Naive thymus-derived CD4-positive, alpha-beta T cell (primary cell): Measurements from ENCODE around the gene PBX3. TPM values are rescaled to one million over a fixed set of nuclear protein-coding genes. Genes with fewer than 3 reads are reported as not detected.

Experiments
- ATAC-seq: fragments of 150-1000 bp; cut with Tn5 transposase; 2 replicates; pipeline ENCODE4 v1.10.0; 2021; ENCODE audit warnings: mild to moderate bottlenecking, moderate library complexity
- CTCF ChIA-PET: fragments of 350-600 bp; sonication (Branson Sonifier 250); formaldehyde crosslinking; loops from one replicate; lab custom pipeline; 2021; ENCODE audit warnings: antibody characterized with exemption; lab: Charles Lee
- POLR2A ChIA-PET: fragments of 350-600 bp; sonication (Branson Sonifier 250); formaldehyde crosslinking; loops from one replicate; lab custom pipeline; 2021; ENCODE audit warnings: antibody characterized with exemption, inconsistent platforms; lab: Charles Lee
- DNase-seq, 9 donors: peaks; one replicate each; pipeline versions ENCODE4 v3.0.0 to v3.0.0-alpha.2; 2020 to 2022; ENCODE audit warnings: mixed read lengths in 1 of 9
- H3K27ac ChIP-seq: one replicate; pipeline ENCODE4 v1.7.0; 2013; ENCODE audit warnings: mild to moderate bottlenecking, low read depth, low read length, moderate library complexity
- H3K27me3 ChIP-seq, 2 donors: one replicate each; pipeline ENCODE4 v1.7.0; 2013; ENCODE audit warnings: low read length in 2 of 2, mild to moderate bottlenecking in 2 of 2, moderate library complexity in 2 of 2; ENCODE audit not compliant: control insufficient read depth in 2 of 2, insufficient read depth in 2 of 2
- H3K36me3 ChIP-seq, 3 experiments: 1 replicate in 2 of 3; 2 replicates in 1 of 3; pipeline ENCODE4 v1.7.0; 2013; ENCODE audit warnings: low read length in 3 of 3, mild to moderate bottlenecking in 3 of 3, moderate library complexity in 1 of 3; ENCODE audit not compliant: insufficient read depth in 3 of 3, control insufficient read depth in 2 of 3
- H3K4me1 ChIP-seq, 2 donors: one replicate each; pipeline ENCODE4 v1.7.0; 2013; ENCODE audit warnings: low read length in 2 of 2, mild to moderate bottlenecking in 2 of 2, moderate library complexity in 1 of 2; ENCODE audit not compliant: control insufficient read depth in 2 of 2, insufficient read depth in 2 of 2
- H3K4me3 ChIP-seq: 2 replicates; pipeline ENCODE4 v1.7.0; 2013; ENCODE audit warnings: mild to moderate bottlenecking, low read length
- H3K9me3 ChIP-seq, 3 experiments: 1 replicate in 2 of 3; 2 replicates in 1 of 3; pipeline ENCODE4 v1.7.0; 2013; ENCODE audit warnings: low read length in 3 of 3; ENCODE audit not compliant: control insufficient read depth in 2 of 3
- H3K27ac Mint-ChIP-seq, 9 donors: one replicate each; pipeline ENCODE4 v1.8.0; 2020 to 2022; ENCODE audit warnings: mixed read lengths in 9 of 9, mild to moderate bottlenecking in 8 of 9, moderate library complexity in 5 of 9, inconsistent platforms in 2 of 9
- H3K27me3 Mint-ChIP-seq, 5 donors: one replicate each; pipeline ENCODE4 v1.8.0; 2021 to 2022; ENCODE audit warnings: mixed read lengths in 5 of 5, mild to moderate bottlenecking in 1 of 5
- H3K36me3 Mint-ChIP-seq, 5 donors: one replicate each; pipeline ENCODE4 v1.8.0; 2020 to 2022; ENCODE audit warnings: mixed read lengths in 5 of 5, mild to moderate bottlenecking in 3 of 5, inconsistent platforms in 1 of 5
- H3K4me1 Mint-ChIP-seq, 7 donors: one replicate each; pipeline ENCODE4 v1.8.0; 2020 to 2022; ENCODE audit warnings: mixed read lengths in 7 of 7, mild to moderate bottlenecking in 3 of 7, inconsistent platforms in 1 of 7
- H3K4me3 Mint-ChIP-seq, 10 donors: one replicate each; pipeline ENCODE4 v1.8.0; 2020 to 2022; ENCODE audit warnings: mild to moderate bottlenecking in 10 of 10, mixed read lengths in 10 of 10, moderate library complexity in 6 of 10, inconsistent platforms in 2 of 10
- H3K9me3 Mint-ChIP-seq, 11 donors: one replicate each; pipeline ENCODE4 v1.8.0; 2020 to 2022; ENCODE audit warnings: mixed read lengths in 11 of 11, mild to moderate bottlenecking in 4 of 11, inconsistent platforms in 1 of 11, moderate library complexity in 1 of 11
- intact Hi-C, 2 donors: fragments of 100-400 bp; cut with micrococcal nuclease; formaldehyde crosslinking; loops; one replicate each; pipeline ENCODE4 v1.15.1; 2023
- polyA plus RNA-seq, 2 donors: library from polyadenylated mRNA; unstranded; fragments of 300-500 nt; fragmentation: Illumina TruSeq; gene quantifications; one replicate each; pipeline ENCODE4 v1.2.3, GENCODE V29; 2021
- total RNA-seq, 6 experiments: library from RNA in 5 of 6; stranded (reverse) in 5 of 6; gene quantifications; 1 replicate in 5 of 6; 2 replicates in 1 of 6; pipeline ENCODE4 v1.2.3 and lab custom pipeline; 2021 to 2026

PBX3 gene
- total and polyA plus RNA-seq, 7 experiments from 2014 or later, result 3.6 to 38.1 (median 18.9) TPM

GRCh38 chr9:125946397-125946796 lies 199.2 kb downstream of the PBX3 start:
- Mint-ChIP-seq H3K9me3 (peaks cover 0 to 19% (median 10%) of the 10 kb centered on the region in 11 donors), H3K4me3 (no peak overlapping the region), H3K27me3 (no peaks in the 10 kb centered on the region), H3K27ac (no peak overlapping the region), H3K4me1 (no peaks in the 10 kb centered on the region), H3K36me3 (peaks cover 17 to 38% (median 27%) of the 10 kb centered on the region in 5 donors)
- ATAC-seq (no peak), DNase-seq (no peak)
- CTCF ChIA-PET, result no interaction called here
- Histone ChIP-seq H3K27me3 (no peaks in the 10 kb centered on the region), H3K4me1 (no peaks in the 10 kb centered on the region), H3K4me3 (no peak overlapping the region), H3K27ac (no peak overlapping the region), H3K36me3 (peaks cover 0 to 5% (median 0%) of the 10 kb centered on the region in 3 experiments), H3K9me3 (peaks cover 0 to 7% (median 0%) of the 10 kb centered on the region in 3 experiments)
- intact Hi-C loops, result no loop called here
- POLR2A ChIA-PET, result no interaction called here

DNA sequence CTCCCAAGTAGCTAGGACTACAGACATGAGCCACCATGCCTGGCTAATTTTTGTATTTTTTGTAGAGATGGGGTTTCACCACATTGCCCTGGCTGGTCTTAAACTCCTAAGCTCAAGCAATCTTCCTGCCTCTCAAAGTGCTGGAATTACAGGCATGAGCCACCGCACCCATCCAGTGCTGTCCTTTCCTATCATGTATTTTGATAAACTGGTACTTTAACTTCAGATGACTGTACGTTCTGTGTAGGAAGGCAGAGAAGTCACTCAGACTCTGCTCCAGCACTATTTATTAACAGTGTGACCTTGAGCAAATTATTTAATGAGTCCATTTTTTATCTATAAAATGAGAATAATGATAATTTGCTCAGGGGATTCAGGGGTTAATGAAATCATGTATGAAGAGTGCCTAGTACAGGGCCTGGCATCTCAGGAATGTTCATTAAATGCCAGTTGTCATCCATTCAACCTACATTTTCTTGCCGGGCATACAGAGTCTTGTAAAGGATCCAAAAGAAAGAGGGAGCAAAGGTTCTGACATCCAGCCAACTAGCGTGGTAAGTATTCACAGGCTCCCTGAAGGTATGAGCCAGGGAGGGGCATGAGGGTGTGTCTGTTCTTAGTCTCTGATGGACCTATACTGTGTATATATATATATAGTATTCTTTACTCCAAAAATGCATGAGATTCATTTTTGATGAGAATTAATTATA lies 201.9 kb downstream of the PBX3 start:
- H3K27ac Mint-ChIP-seq, result no peak overlapping the region
- no peaks in the 10 kb centered on the region for H3K27me3 Mint-ChIP-seq
- CTCF ChIA-PET, result no interaction called here
- H3K9me3 Mint-ChIP-seq, result peaks cover 0 to 19% (median 10%) of the 10 kb centered on the region in 11 donors
- peaks cover 13 to 31% (median 23%) of the 10 kb centered on the region in 5 donors for H3K36me3 Mint-ChIP-seq
- H3K4me3 Mint-ChIP-seq, result no peak overlapping the region
- Histone ChIP-seq H3K27me3 (no peaks in the 10 kb centered on the region), H3K27ac (no peak overlapping the region), H3K9me3 (peaks cover 0 to 7% (median 0%) of the 10 kb centered on the region in 3 experiments), H3K4me1 (no peaks in the 10 kb centered on the region), H3K4me3 (no peak overlapping the region), H3K36me3 (peaks cover 0 to 5% (median 0%) of the 10 kb centered on the region in 3 experiments)
- ATAC-seq, result no peak
- intact Hi-C loops, result no loop called here
- no peak for DNase-seq
- POLR2A ChIA-PET, result no interaction called here
- H3K4me1 Mint-ChIP-seq, result no peaks in the 10 kb centered on the region

GRCh38 chr9:125949703-125950460 lies 202.7 kb downstream of the PBX3 start:
- no peaks in the 10 kb centered on the region for H3K27me3 ChIP-seq
- no peak overlapping the region for H3K4me3 Mint-ChIP-seq

GRCh38 chr9:125950880-125951471 lies 203.8 kb downstream of the PBX3 start:
- Mint-ChIP-seq H3K27ac (no peak overlapping the region), H3K4me1 (no peaks in the 10 kb centered on the region), H3K27me3 (no peaks in the 10 kb centered on the region), H3K9me3 (peaks cover 0 to 6% (median 1%) of the 10 kb centered on the region in 11 donors), H3K36me3 (peaks cover 4 to 21% (median 8%) of the 10 kb centered on the region in 5 donors), H3K4me3 (no peak overlapping the region)
- Histone ChIP-seq H3K4me1 (no peaks in the 10 kb centered on the region), H3K4me3 (no peak overlapping the region), H3K27me3 (no peaks in the 10 kb centered on the region), H3K27ac (no peak overlapping the region), H3K9me3 (peaks cover 0 to 1% (median 0%) of the 10 kb centered on the region in 3 experiments), H3K36me3 (no peaks in the 10 kb centered on the region)
- intact Hi-C loops, result no loop called here
- ChIA-PET CTCF (no interaction called here), POLR2A (no interaction called here)
- no peak for ATAC-seq
- DNase-seq, result no peak

More at GRCh38 chr9:125949703-125950460, 202.7 kb downstream of the PBX3 start:
- POLR2A ChIA-PET, result no interaction called here
- H3K9me3 ChIP-seq, result peaks cover 0 to 7% (median 0%) of the 10 kb centered on the region in 3 experiments
- Mint-ChIP-seq H3K9me3 (peaks cover 0 to 15% (median 8%) of the 10 kb centered on the region in 11 donors), H3K27me3 (no peaks in the 10 kb centered on the region), H3K27ac (no peak overlapping the region), H3K36me3 (peaks cover 10 to 25% (median 16%) of the 10 kb centered on the region in 5 donors), H3K4me1 (no peaks in the 10 kb centered on the region)
- ATAC-seq (no peak), DNase-seq (no peak)
- no peaks in the 10 kb centered on the region for H3K4me1 ChIP-seq
- no peaks in the 10 kb centered on the region for H3K36me3 ChIP-seq
- no peak overlapping the region for H3K27ac ChIP-seq
- intact Hi-C loops, result no loop called here
- no peak overlapping the region for H3K4me3 ChIP-seq
- CTCF ChIA-PET, result no interaction called here

DNA sequence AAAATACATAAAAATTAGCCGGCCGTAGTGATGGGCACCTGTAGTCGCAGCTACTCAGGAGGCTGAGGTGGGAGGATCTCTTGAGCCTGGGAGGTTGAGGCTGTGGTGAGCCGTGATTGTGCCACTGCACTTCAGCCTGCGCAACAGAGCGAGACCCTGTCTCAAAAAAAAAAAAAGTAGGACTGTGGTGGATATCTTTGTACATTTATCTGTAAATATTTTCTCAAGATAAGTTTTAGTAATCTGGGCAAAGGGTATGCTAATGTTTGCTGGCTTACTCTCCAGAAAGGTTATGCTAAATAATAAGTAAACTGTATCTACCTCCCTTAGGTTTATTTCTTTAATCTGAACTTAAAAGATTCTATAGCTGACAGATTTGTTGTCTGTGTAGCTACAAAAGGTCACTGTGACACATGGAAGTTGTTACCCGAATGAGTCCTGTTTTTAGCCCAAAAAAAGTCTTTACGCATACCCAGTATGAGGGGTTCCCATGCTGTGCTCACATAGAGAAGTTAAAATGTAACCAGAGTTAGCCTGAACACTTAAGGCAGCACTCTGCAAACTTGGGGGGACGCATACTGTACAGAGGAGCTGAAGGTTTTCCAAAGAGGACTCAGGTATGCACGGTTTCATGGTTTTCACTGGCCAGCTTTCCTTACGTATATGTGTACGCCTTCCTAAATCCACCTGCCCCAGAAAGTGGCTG lies 206.3 kb downstream of the PBX3 start:
- no peak overlapping the region for H3K4me3 Mint-ChIP-seq
- peaks cover 0 to 11% (median 0%) of the 10 kb centered on the region in 5 donors for H3K36me3 Mint-ChIP-seq
- Histone ChIP-seq H3K27ac (no peak overlapping the region), H3K4me3 (no peak overlapping the region), H3K4me1 (no peaks in the 10 kb centered on the region), H3K9me3 (no peaks in the 10 kb centered on the region), H3K36me3 (no peaks in the 10 kb centered on the region), H3K27me3 (no peaks in the 10 kb centered on the region)
- ChIA-PET POLR2A (no interaction called here), CTCF (no interaction called here)
- intact Hi-C loops, result no loop called here
- no peaks in the 10 kb centered on the region for H3K9me3 Mint-ChIP-seq
- peaks cover 0 to 2% (median 0%) of the 10 kb centered on the region in 7 donors for H3K4me1 Mint-ChIP-seq
- H3K27me3 Mint-ChIP-seq, result no peaks in the 10 kb centered on the region
- peak overlapping the region in 1 of 9 donors; percentile 9 for H3K27ac Mint-ChIP-seq
- DNase-seq, result no peak
- no peak for ATAC-seq

DNA sequence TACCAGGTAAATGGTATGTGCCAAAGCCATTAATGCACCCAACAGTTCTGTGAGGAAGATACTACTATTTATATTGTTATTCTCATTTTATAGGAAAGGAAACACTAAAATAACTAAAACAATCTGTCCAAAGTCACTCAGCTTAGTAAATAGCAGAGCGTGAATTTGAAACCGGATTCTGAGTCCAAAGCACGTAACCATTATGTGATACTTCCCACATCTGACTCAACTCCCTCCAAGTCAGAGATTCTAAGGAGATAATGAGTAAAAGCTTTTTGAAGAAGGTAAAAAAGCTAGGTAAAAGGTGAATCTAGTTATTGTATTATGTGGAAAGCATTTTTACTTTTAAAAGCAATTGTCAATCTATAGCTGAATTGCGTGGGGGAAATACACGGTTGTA lies 208.9 kb downstream of the PBX3 start:
- DNase-seq (no peak), ATAC-seq (no peak)
- Mint-ChIP-seq H3K27me3 (no peaks in the 10 kb centered on the region), H3K4me1 (peaks cover 0 to 2% (median 0%) of the 10 kb centered on the region in 7 donors), H3K36me3 (peaks cover 0 to 13% (median 0%) of the 10 kb centered on the region in 5 donors), H3K27ac (no peak overlapping the region), H3K9me3 (no peaks in the 10 kb centered on the region), H3K4me3 (no peak overlapping the region)
- CTCF ChIA-PET, result no interaction called here
- Histone ChIP-seq H3K36me3 (peaks cover 0 to 6% (median 0%) of the 10 kb centered on the region in 3 experiments), H3K27me3 (no peaks in the 10 kb centered on the region), H3K4me1 (no peaks in the 10 kb centered on the region), H3K4me3 (no peak overlapping the region), H3K27ac (no peak overlapping the region), H3K9me3 (no peaks in the 10 kb centered on the region)
- POLR2A ChIA-PET, result no interaction called here
- intact Hi-C loops, result no loop called here
